NT2/D1 (cell line): ENCODE results near the gene MAP6.

Experiments
- YY1 ChIP-seq: IDR thresholded peaks from 2 replicates; pipeline ENCODE4 v1.6.1; 2011; ENCODE audit not compliant: insufficient read length, insufficient read depth
- ZNF274 ChIP-seq: IDR thresholded peaks from 2 replicates; pipeline ENCODE4 v1.6.1; 2011; ENCODE audit warnings: mild to moderate bottlenecking, low read depth, low read length

DNA sequence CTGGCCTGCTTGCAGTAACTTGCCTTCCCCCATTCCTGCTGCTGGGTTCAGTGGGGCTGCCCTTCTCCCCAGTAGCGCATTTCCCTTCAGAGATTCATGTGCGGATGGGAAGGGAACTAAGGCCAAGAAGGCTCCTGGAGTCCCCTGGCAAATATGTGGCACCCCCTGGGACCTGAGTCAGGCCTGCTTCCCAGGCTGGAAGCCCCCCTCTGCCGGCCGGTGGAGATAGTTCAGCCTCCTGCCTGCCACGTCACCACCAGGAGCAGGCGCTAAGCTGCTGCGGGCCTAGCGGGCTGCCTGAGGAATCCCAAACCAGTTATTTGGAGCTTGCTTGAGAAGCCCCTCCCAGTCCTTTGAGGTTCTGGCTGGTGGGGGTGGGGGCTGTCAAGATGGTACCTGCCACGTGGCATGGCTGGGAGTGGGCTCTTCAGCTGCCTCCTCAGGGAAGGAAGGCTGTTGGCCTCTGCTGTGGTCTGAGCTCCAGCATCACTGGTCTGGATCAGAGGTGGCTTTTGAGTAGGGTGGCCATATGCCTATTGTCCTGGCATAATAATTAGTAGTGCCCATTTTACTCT is 104.8 kb downstream of the MAP6 start:
- TF ChIP-seq YY1 (no peak), ZNF274 (no peak)
